IMR-90 (cell line): ENCODE results near the gene AKAP6. TPM values are rescaled to one million over a fixed set of nuclear protein-coding genes. Genes with fewer than 3 reads are reported as not detected.

Experiments
- ATAC-seq: fragments of 200-7000 bp; cut with Tn5 transposase; 2 replicates; pipeline ENCODE4 v1.9.1; 2020; ENCODE audit warnings: low read depth, mild to moderate bottlenecking, moderate library complexity
- BruUV-seq: library from RNA; stranded (reverse); fragments of 400-500 nt; replicated peaks from 2 replicates; lab custom pipeline; 2021; lab: Mats Ljungman, UMichigan
- CTCF ChIA-PET: fragments of 300-600 bp; formaldehyde crosslinking; extraction: SDS; loops from one replicate; lab custom pipeline; 2021; ENCODE audit warnings: antibody characterized with exemption; lab: Yijun Ruan, JAX
- POLR2A ChIA-PET: fragments of 300-600 bp; sonication (Branson Sonifier 250); formaldehyde crosslinking; loops from one replicate; lab custom pipeline; 2022; ENCODE audit warnings: antibody characterized with exemption; ENCODE audit not compliant: unreplicated experiment; lab: Charles Lee
- DNase-seq: peaks from one replicate; pipeline ENCODE4 v3.0.0; 2013
- H2AFZ ChIP-seq: replicated peaks from 2 replicates; pipeline ENCODE3; 2013; ENCODE audit warnings: low read length, mild to moderate bottlenecking; ENCODE audit not compliant: poor library complexity
- H2AK5ac ChIP-seq: 2 replicates; pipeline ENCODE4 v1.6.1; 2013; ENCODE audit warnings: low read depth, low read length, inconsistent platforms
- H2AK9ac ChIP-seq: replicated peaks from 2 replicates; pipeline ENCODE3; 2013; ENCODE audit warnings: mild to moderate bottlenecking, low read depth, low read length, moderate library complexity; ENCODE audit not compliant: poor library complexity
- H2BK120ac ChIP-seq: 2 replicates; pipeline ENCODE4 v1.6.1; 2013; ENCODE audit warnings: low read depth, low read length, inconsistent platforms
- H2BK15ac ChIP-seq: 3 replicates; pipeline ENCODE4 v1.6.1; 2013; ENCODE audit warnings: low read depth, low read length, inconsistent platforms
- H2BK20ac ChIP-seq: 2 replicates; pipeline ENCODE4 v1.6.1; 2013; ENCODE audit warnings: low read depth, mild to moderate bottlenecking, inconsistent platforms, low read length, moderate library complexity
- H2BK5ac ChIP-seq: 2 replicates; pipeline ENCODE4 v1.6.1; 2013; ENCODE audit warnings: mild to moderate bottlenecking, low read depth, low read length, inconsistent platforms; ENCODE audit not compliant: poor library complexity, severe bottlenecking
- H3K14ac ChIP-seq: replicated peaks from 2 replicates; pipeline ENCODE4 v1.6.1; 2013; ENCODE audit warnings: low read depth, low read length, inconsistent platforms
- H3K18ac ChIP-seq: 2 replicates; pipeline ENCODE4 v1.6.1; 2013; ENCODE audit warnings: low read depth, low read length, control low read depth
- H3K23ac ChIP-seq: 2 replicates; pipeline ENCODE4 v1.6.1; 2013; ENCODE audit warnings: low read depth, low read length, inconsistent platforms
- H3K27ac ChIP-seq: 2 replicates; pipeline ENCODE4 v1.5.1; 2013; ENCODE audit warnings: mild to moderate bottlenecking, control low read depth, low read length; ENCODE audit not compliant: insufficient read depth
- H3K27me3 ChIP-seq: 2 replicates; pipeline ENCODE4 v1.6.1; 2013; ENCODE audit warnings: low read length; ENCODE audit not compliant: control insufficient read depth, insufficient read depth
- H3K36me3 ChIP-seq: 2 replicates; pipeline ENCODE4 v1.6.1; 2013; ENCODE audit warnings: low read length, mixed read lengths; ENCODE audit not compliant: control insufficient read depth, insufficient read depth
- H3K4ac ChIP-seq: 2 replicates; pipeline ENCODE4 v1.6.1; 2013; ENCODE audit warnings: low read depth, low read length, inconsistent platforms
- H3K4me1 ChIP-seq: 2 replicates; pipeline ENCODE4 v1.6.1; 2013; ENCODE audit warnings: low read length, mixed read lengths; ENCODE audit not compliant: control insufficient read depth, insufficient read depth
- H3K4me2 ChIP-seq: 2 replicates; pipeline ENCODE4 v1.6.1; 2013; ENCODE audit warnings: low read depth, mild to moderate bottlenecking, control low read depth, low read length, moderate library complexity
- H3K4me3 ChIP-seq: 2 replicates; pipeline ENCODE4 v1.5.1; 2013; ENCODE audit warnings: low read depth, mild to moderate bottlenecking, control low read depth, low read length, moderate library complexity; ENCODE audit not compliant: insufficient read depth
- H3K56ac ChIP-seq: 2 replicates; pipeline ENCODE4 v1.6.1; 2013; ENCODE audit warnings: low read length, inconsistent platforms; ENCODE audit not compliant: insufficient read depth; ENCODE audit errors: extremely low read depth
- H3K79me1 ChIP-seq, 2 experiments: 2 replicates each; pipeline ENCODE4 v1.6.1; 2013; ENCODE audit warnings: low read length in 2 of 2, inconsistent platforms in 1 of 2, low read depth in 1 of 2
- H3K9ac ChIP-seq: 2 replicates; pipeline ENCODE4 v1.6.1; 2013; ENCODE audit warnings: low read depth, low read length, control low read depth
- H3K9me1 ChIP-seq: 2 replicates; pipeline ENCODE4 v1.6.1; 2013; ENCODE audit warnings: low read length, inconsistent platforms; ENCODE audit not compliant: insufficient read depth
- H3K9me3 ChIP-seq: 2 replicates; pipeline ENCODE4 v1.6.1; 2013; ENCODE audit warnings: low read length; ENCODE audit not compliant: control insufficient read depth, insufficient read depth
- H4K20me1 ChIP-seq: 2 replicates; pipeline ENCODE4 v1.6.1; 2013; ENCODE audit warnings: low read length, inconsistent platforms; ENCODE audit not compliant: insufficient read depth
- H4K5ac ChIP-seq: 2 replicates; pipeline ENCODE4 v1.6.1; 2013; ENCODE audit warnings: mild to moderate bottlenecking, low read depth, low read length, control low read depth
- H4K8ac ChIP-seq, 2 experiments: 2 replicates each; pipeline ENCODE4 v1.6.1; 2013; ENCODE audit warnings: low read depth in 2 of 2, low read length in 2 of 2, control low read depth in 1 of 2, inconsistent platforms in 1 of 2
- H4K91ac ChIP-seq: 2 replicates; pipeline ENCODE4 v1.6.1; 2013; ENCODE audit warnings: low read depth, low read length, inconsistent platforms; ENCODE audit not compliant: insufficient read depth
- BHLHE40 ChIP-seq: fragments of 150-350 bp; IDR thresholded peaks from 2 replicates; pipeline ENCODE4 v1.6.1; 2016; ENCODE audit warnings: mild to moderate bottlenecking, low read depth, low read length
- CHD1 ChIP-seq: IDR thresholded peaks from 2 replicates; pipeline ENCODE4 v1.6.1; 2012; ENCODE audit warnings: low read depth, low read length, improper control_type of control experiment
- FOS ChIP-seq: fragments of 150-350 bp; IDR thresholded peaks from 2 replicates; pipeline ENCODE4 v1.6.1; 2016; ENCODE audit warnings: low read depth, low read length
- WGBS, 2 experiments: methylation state at CpG; one replicate each; pipeline versions ENCODE4 v1.1.5 to v1.1.7; 2013; ENCODE audit warnings: missing lambda C conversion rate in 2 of 2; ENCODE audit not compliant: insufficient read length in 1 of 2; ENCODE audit errors: extremely low coverage in 2 of 2; 5-methylcytosine and 5-hydroxymethylcytosine counted together
- dilution Hi-C: fragments of 300-500 bp; cut with HindIII; formaldehyde crosslinking; loops from one replicate; pipeline ENCODE4 v1.14.3; 2018; ENCODE audit warnings: low sequenced_read_pairs; ENCODE audit not compliant: unreplicated experiment
- in situ Hi-C: fragments of 300-500 bp; cut with MboI; formaldehyde crosslinking; loops from 3 replicates; pipeline ENCODE4 v1.14.3; 2019; ENCODE audit warnings: low sequenced_read_pairs, inconsistent platforms, mixed read lengths
- intact Hi-C: fragments of 100-400 bp; cut with micrococcal nuclease; formaldehyde crosslinking; loops from 2 replicates; pipeline ENCODE4 v1.10.0; 2022
- polyA plus RNA-seq, 3 experiments: library from polyadenylated mRNA; depleted of rRNA; stranded (reverse); fragments of >200 nt; gene quantifications; 2 replicates each; pipeline ENCODE4 v1.2.3, GENCODE V29; 2012; ENCODE audit warnings: low replicate concordance in 1 of 3
- total RNA-seq: library from RNA; depleted of rRNA; stranded (reverse); fragments of >200 nt; gene quantifications from 2 replicates; pipeline ENCODE4 v1.2.3, GENCODE V29; 2012
- TF ChIP-seq, protein P1 (sequence below): conservative IDR thresholded peaks from 2 replicates; pipeline ENCODE4 v1.5.1; 2012; ENCODE audit warnings: mild to moderate bottlenecking, low read depth, low read length, improper control_type of control experiment
- TF ChIP-seq, protein P2 (sequence below): fragments of 150-350 bp; IDR thresholded peaks from 2 replicates; pipeline ENCODE4 v1.6.1; 2017; ENCODE audit warnings: mild to moderate bottlenecking, antibody characterized with exemption, low read length, low read depth

Gene AKAP6
- total and polyA plus RNA-seq, 2 of the 4 experiments (the other 2 are of a cell fraction) = 0.22 to 1.6 TPM

DNA sequence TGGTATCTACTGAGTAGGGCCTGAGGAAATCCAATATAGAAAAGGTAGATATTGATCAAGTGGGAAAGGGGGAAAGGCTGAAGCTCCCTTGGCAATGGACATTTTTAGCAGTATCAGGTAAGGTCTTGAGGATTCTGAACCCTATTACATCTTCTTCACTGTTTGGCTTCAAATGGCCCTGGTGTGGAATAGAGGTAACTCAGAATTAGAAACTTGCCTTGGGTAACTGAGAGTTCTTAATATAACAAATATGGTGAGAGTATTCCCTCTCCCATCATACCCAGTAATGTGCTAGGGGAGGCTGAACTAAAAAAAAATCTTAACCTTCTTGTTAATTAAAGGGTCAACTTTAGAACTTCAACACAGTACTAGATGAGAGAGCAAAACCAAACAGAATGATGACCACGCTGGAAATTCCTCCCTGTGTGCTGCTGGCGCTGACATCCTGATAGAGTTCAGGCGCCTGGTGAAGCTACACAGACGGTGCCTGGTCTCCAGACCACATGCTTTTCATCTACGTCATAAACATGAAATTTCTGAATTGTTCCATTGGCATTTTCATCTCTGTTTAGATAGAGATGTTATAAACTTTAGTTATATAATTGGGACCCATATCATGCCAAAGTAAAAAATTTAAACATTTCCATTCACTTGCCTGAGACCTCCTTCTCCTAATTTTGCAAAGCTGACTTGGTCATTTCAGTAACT is 128.3 kb downstream of the AKAP6 start:
- peaks cover 2% of the 10 kb centered on the region; the same call in 1 of the 2 replicates for H3K4me1 ChIP-seq
- H2BK5ac ChIP-seq = peak overlapping the region; percentile 85
- WGBS, 2 experiments = 0% methylated on average over 1 of the region's 5 CpGs; no CpG with 5 or more reads in 1 of the 2 experiments
- peak overlapping the region; percentile 73; the same call in 1 of the 2 replicates for H3K14ac ChIP-seq
- H2BK120ac ChIP-seq = peak overlapping the region; percentile 78
- dilution Hi-C loops = no loop called here
- H3K27me3 ChIP-seq = no peaks in the 10 kb centered on the region
- peak overlapping the region; percentile 55; the same call in 1 of the 2 replicates for H4K91ac ChIP-seq
- no peaks in the 10 kb centered on the region for H3K79me1 ChIP-seq
- H2AK5ac ChIP-seq = no peak overlapping the region
- peak overlapping the region; percentile 89; the same call in 1 of the 2 replicates for H3K18ac ChIP-seq
- POLR2A ChIA-PET = no interaction called here
- H3K9me3 ChIP-seq = no peaks in the 10 kb centered on the region
- H4K8ac ChIP-seq = peak overlapping the region; percentile 36 to 58; a peak in 1 of 4 replicates
- no peak overlapping the region for H2AK9ac ChIP-seq
- TF ChIP-seq BHLHE40 = 0 out of 2 replicates have a peak, but pooled peaks have one; percentile 43
- no peak for TF ChIP-seq CHD1
- TF ChIP-seq, protein P1, sequence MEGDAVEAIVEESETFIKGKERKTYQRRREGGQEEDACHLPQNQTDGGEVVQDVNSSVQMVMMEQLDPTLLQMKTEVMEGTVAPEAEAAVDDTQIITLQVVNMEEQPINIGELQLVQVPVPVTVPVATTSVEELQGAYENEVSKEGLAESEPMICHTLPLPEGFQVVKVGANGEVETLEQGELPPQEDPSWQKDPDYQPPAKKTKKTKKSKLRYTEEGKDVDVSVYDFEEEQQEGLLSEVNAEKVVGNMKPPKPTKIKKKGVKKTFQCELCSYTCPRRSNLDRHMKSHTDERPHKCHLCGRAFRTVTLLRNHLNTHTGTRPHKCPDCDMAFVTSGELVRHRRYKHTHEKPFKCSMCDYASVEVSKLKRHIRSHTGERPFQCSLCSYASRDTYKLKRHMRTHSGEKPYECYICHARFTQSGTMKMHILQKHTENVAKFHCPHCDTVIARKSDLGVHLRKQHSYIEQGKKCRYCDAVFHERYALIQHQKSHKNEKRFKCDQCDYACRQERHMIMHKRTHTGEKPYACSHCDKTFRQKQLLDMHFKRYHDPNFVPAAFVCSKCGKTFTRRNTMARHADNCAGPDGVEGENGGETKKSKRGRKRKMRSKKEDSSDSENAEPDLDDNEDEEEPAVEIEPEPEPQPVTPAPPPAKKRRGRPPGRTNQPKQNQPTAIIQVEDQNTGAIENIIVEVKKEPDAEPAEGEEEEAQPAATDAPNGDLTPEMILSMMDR = no peak
- peak; percentile 18; the same call in 1 of the 2 replicates for TF ChIP-seq FOS
- TF ChIP-seq, protein P2, sequence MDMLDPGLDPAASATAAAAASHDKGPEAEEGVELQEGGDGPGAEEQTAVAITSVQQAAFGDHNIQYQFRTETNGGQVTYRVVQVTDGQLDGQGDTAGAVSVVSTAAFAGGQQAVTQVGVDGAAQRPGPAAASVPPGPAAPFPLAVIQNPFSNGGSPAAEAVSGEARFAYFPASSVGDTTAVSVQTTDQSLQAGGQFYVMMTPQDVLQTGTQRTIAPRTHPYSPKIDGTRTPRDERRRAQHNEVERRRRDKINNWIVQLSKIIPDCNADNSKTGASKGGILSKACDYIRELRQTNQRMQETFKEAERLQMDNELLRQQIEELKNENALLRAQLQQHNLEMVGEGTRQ = peak; percentile 27; the same call in 1 of the 2 replicates
- H4K20me1 ChIP-seq = no peaks in the 10 kb centered on the region
- CTCF ChIA-PET = interaction anchor here (0.8 to 1.4 kb wide), 2 partner anchors 203 to 1264 kb away, joined by 4 to 5 read pairs; no protein-coding TSS in a partner anchor
- no peak overlapping the region; the same call in 1 of the 2 replicates for H3K27ac ChIP-seq
- peak overlapping the region; percentile 24; the same call in 1 of the 2 replicates for H3K4ac ChIP-seq
- H4K5ac ChIP-seq = peak overlapping the region; percentile 36; the same call in 1 of the 2 replicates
- no peak overlapping the region for H3K4me3 ChIP-seq
- DNase-seq (peak; percentile 84), ATAC-seq (peak; percentile 94)
- intact Hi-C loops = loop anchor here (5.0 kb wide), 1 partner anchor 85 kb away; no protein-coding TSS in a partner anchor
- H3K4me2 ChIP-seq = peak overlapping the region; percentile 21; the same call in 1 of the 2 replicates
- in situ Hi-C loops = loop anchor here (25.0 kb wide), 1 partner anchor 945 kb away; no protein-coding TSS in a partner anchor
- no peaks in the 10 kb centered on the region for H3K36me3 ChIP-seq
- no peak overlapping the region for H2AFZ ChIP-seq
- no peak overlapping the region for H3K9ac ChIP-seq
- peak overlapping the region; percentile 57 for H3K56ac ChIP-seq
- H3K9me1 ChIP-seq = 0 out of 2 replicates have a peak, but pooled peaks cover 2% of the 10 kb centered on the region
- 0 out of 3 replicates have a peak overlapping the region, but pooled peaks have one; percentile 35 for H2BK15ac ChIP-seq
- H2BK20ac ChIP-seq = peak overlapping the region; percentile 61
- no TSS peak for BruUV-seq
- no peak overlapping the region for H3K23ac ChIP-seq
